Measurements from ENCODE around the gene VSIG2.

- TF ChIP-seq CTCF (IDR thresholded peaks at IDR 0.05; ENCODE audit: insufficient read depth, low read length) (no peak), POLR2AphosphoS5 (IDR thresholded peaks at IDR 0.05; ENCODE audit: low read depth) (no peak)
Measured at GRCh38 chr11:124768914-124769313, 16.9 kb upstream of the VSIG2 start.

All from HL-60 (cell line).